GM18511 (cell line): ENCODE data around the gene SNX30.

ENCODE experiments used
- ATAC-seq: cut with Tn5 transposase; IDR thresholded peaks from one replicate; pipeline ENCODE4 v1.9.1; 2021; ENCODE audit warnings: mild to moderate bottlenecking, moderate library complexity; ENCODE audit not compliant: unreplicated experiment

SNX30 gene

DNA sequence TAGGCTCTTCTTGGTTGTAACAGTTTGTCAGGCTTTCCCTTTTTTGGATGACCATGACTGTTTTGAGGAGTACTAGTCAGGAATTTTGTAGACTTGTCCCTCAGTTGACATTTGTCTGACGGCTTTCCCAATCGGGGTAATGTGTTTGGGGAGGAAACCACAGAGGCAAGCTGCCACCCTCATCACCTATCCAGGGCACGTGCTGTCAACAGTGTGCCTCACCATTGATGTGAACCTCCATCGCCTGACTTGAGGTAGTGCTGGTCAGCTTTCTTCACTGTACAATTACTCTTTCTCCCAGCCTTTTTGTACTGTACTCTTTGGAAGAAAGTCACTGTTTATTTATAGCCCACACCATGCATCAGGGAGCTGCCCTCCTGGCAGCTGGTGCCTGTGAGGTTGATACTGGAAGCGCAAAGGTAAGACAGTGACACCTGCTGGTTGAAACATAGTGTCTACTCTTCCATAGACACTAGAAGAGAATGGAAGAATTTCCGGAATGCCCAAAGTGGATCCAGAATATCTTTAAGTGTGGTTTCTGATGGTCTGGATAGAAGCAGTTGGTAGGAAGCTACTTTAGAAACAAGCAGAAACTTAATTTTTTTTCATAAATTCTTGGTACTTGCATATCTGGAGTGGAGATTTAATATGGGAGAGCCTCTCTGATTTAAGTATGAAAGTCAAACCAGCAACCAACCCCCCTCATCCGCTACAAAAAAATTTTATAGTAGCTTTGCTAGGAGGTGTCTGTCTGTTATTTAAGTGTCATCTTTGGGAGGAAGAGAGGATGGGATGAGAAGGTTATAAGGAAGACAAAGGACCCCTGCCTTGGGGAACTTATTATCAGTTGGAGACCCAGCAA is 69.3 kb downstream of the SNX30 start:
- peak; percentile 74 for ATAC-seq

DNA sequence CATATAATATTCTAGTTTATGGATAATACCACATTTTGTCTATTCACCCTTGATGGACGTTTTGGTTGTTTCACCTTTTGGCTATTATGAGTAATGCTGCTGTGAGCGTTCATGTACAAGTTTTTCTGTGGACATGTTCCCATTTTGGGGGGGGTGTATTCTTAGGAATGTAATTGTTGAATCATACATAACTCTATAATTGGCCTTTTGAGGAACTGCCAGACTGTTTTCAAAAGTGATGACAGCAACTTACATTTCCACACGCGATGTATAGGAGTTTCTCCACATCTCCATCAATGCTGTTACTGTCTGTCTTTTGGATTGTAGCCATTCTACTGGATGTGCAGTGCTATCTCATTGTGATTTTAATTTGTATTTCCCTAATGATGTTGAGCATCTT is 70.3 kb downstream of the SNX30 start:
- ATAC-seq, result no peak

DNA sequence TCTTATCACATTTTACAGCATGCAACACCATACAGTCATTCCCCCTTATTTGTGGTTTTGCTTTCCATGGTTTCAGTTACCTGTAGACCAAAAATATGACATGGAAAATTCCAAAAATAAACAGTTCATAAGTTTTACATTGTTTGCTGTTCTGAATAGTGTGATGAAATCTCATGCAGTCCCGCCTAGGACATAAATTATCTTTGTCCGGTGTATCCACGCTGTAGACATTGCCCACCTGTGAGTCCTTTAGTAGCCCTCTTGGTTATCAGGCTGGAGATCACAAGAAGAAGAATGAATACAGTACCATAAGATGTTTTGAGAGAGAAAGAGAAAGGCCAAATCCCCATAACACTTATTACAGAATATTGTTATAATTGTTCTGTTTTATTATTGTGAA is 72.1 kb downstream of the SNX30 start:
- ATAC-seq, result no peak

DNA sequence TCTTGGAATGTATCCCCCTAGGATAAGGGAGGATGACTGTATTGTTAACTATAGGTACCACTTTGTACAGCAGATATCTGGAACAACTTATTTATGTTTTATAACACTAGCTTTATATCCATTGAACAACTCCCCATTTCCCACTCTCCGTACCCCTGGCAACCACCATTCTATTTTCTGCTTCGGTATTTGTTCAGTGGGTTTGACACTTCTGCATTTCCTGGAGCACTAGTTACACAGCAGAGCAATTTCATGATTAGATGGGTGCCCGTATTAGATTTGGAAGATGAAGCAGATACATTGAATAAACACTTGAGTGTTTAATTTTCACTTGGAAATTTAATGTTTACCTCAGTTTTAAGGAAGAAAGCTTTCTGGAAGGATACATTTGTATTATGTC is 72.7 kb downstream of the SNX30 start:
- no peak for ATAC-seq

DNA sequence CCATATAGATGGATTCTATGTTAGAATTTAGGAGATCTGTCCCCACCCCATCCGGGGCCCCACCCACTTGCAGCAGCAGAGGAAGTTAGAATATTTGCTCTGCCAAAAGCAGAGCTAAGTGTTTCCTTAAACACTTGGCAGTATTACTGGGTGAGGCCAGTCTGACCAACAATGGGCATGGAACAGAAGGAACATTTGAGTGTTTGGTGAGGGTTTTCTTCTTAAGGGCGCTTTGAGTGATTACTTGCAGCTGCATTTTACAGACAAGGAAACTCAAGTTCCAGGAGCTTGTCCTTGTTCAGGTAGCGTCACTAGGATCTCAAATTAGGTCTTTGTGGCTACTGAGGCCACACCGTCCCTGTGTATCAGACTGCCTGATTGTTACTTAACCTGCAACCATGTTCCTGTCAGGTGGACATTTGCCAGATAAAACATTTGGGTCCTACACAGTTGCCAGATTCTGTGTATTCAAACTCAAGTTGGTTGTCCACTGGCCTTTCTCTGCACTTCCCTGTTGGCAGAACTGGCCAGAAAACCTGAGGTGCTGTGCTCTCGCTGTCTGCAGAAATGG is 80.8 kb downstream of the SNX30 start:
- no peak for ATAC-seq

DNA sequence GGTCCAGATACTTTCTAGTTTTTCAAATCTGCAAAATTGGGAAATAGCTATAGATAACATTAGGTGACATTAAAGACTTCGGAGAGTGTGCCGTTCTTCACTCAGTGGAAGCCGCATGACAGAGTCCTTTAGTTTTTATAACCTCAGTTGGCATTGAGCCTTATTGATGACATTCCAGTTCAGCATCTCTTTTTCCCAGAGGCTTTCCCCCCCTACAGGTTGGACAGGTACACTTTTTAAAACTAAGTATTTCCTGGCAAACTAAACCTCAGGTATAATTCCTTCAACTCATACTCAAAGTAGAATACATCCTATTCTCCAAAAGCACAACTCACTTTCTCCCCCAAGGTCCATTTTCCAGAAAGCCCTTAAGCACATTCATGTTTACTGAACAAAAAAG is 81.4 kb downstream of the SNX30 start:
- no peak for ATAC-seq

DNA sequence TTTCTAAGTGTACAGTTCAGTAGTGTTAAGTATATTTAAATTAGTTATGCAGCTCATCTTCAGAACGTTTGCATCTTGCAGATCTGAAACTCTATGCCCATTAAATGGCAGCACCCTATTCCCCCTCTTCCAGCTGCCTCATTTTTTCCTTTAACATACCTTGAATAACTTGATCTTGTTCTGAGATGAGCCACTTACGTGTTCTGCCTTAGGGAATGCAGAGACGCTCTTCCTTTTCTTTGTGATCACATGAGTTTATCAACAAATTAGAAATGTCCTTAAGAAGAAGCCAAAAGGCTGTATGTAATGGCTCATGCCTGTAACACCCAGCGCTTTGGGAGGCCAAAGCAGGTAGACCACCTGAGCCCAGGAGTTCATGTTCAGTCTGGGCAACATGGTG is 82.5 kb downstream of the SNX30 start:
- ATAC-seq, result no peak

DNA sequence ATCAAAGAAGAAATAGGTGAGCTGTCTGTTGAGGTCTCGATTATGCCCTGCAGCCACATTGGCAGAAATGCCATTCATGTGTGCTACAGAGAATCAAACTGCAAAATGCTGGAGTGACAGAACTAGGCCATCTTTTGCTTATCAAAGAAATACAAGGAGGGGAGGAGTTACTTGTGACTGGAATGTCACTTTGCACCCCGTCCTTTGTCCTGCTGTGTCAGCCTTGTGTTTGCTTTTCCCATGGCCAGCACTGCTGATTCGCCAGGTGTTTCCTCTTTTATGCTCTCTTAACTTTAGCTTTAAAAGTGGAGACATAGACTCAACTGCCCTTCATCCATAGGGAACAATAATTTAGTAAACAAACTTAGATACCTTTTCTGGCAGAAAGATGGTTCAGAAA is 85.8 kb downstream of the SNX30 start:
- no peak for ATAC-seq

DNA sequence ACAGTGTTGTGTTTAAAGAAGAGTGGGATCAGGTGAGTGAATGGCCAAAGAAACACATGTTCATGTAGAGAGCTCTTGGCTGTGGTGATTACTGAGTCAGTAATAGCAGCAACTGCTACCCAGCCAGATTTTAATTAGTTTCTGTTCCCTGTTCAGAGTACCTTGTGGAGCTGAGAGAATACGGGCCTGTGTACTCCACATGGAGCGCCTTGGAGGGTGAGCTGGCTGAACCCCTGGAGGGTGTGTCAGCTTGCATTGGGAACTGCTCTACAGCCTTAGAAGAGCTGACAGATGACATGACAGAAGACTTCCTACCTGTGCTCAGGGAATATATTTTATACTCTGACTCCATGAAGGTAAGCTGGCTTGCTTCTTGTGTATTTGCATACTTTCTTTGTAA is 87.8 kb downstream of the SNX30 start:
- no peak for ATAC-seq

DNA sequence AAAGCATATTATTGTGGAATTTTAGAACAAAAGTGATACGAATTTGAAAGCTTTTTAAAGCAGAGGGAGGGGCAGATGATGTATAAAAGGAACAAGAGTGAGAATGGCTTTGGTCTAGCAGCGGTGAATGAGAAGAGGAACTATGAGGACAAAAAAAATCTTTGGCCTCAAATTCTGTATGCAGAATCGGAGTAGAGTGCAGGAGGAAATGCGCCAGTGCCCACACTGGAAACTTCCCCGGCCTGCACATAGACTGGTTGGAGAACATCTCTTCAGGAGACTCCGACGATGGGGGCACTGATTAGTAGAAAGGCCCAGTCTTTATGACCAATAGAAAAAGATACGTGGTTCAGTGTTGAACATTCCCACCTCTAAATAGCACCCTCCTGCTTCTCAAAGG is 88.8 kb downstream of the SNX30 start:
- no peak for ATAC-seq

DNA sequence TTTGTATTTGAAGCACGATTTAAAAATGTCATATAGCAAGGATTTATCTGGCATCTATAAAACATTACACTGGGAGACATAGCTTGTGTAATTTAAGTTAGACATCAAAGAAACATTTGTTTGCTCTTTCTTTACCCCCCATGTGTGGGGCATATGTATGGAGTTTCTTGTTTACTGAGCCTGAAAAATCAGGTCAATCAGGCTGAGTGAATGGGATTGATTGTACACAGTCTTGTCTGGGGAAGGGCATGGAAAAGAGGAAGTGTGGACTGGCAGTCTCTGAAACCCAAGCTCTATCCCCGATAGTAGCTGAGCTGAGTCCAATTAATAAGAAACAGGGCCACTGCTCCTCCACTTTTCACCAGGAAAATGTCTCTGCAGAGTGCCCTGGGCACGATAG is 90.7 kb downstream of the SNX30 start:
- no peak for ATAC-seq

DNA sequence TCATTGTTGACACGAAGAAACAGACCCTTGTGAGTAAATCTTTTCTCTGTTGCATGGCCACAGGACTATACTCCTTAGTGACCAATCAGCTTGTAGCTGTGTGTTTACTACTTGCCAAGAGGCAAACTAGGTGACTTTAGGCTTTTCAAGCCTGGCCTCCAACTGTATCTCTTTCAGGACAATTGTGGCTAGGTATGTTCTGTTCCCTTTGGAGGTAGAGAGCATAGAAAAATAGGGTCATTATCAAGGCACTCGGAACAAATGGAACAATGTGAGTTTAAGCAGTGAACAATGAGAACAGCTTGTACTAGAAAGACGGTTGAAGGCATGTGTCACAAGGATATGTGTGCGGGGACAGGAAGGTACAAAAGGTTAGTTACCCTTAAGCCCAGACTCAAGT is 92.0 kb downstream of the SNX30 start:
- ATAC-seq, result no peak

DNA sequence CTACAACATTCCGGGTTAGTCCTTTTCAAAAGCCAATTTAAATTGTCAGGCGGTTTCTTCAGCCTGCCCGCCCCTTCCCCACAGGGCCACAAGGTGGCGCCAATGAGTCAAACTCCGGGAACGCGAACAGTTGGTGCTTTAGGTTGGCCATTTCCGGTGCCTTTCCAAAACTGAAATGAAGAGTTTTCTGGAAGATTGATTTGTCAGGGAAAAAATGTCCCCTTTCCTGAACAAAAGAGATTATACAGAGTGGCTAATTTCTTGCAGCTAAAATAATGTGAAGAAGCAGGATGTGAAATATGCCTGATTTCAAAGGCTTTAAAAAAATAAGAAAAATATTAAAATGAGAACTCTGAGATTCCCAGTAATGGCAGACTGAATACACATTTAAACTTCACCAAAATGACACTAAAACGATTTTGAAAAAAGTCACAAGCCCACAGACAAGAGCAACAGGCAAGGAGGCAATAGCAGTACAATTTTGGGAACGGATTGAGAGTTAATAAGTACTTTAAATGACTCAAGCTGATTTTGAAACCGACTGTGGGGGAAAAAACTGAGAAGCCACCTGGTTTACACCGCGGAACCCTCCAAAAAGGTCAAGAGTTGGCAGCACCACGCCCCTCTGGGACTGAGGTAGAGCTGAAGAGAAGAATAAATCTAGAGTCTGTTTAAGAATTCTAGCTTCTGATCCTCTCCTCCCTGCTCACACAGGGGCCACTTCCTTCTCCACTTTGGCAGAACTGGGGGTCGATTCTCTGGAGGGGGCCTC is 94.4 kb downstream of the SNX30 start:
- ATAC-seq, result peak; percentile 97

DNA sequence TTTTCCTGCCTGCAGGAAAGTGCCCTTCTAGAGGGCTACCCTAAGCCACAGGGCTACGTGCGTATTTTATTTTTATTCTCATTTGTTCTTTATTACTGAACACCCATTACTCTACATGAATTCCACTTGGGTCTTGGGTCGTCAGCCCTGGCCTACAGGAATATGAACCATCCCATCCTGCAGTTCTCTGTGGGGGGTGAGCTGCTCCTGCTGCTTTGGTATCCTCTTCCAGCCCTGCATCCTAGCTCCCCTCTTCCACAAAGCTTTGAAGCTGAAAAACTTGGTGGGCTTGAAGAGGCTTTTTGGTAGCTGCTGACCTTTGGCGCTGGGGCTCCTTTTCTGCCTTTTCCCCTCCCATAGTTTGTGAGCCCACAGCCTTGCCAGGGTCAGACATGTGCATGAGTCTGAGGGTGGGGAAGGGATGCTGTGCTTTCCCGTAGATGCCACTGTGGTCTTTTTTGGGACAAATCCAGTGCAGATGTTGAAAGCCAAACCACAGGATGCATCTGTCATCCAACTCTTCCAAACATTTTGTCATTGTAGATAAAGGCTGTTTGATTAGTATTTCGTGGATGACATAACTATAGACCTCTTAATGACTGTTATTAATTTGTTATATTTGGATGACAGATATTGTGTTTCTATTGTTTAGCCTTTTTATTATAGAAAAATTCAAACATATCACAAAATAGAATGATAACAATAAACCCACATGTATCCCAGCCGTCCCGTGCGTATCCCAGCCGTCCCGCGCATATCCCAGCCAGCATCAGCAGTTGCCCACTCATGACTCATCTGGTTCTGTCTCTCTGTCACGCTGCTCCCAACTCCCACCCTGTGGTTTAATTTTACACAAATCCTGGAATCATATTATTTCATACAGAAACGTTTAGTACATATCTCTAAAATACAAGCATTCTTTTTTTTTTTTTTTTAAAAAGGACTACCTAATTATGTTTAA is 96.2 kb downstream of the SNX30 start:
- ATAC-seq, result no peak

DNA sequence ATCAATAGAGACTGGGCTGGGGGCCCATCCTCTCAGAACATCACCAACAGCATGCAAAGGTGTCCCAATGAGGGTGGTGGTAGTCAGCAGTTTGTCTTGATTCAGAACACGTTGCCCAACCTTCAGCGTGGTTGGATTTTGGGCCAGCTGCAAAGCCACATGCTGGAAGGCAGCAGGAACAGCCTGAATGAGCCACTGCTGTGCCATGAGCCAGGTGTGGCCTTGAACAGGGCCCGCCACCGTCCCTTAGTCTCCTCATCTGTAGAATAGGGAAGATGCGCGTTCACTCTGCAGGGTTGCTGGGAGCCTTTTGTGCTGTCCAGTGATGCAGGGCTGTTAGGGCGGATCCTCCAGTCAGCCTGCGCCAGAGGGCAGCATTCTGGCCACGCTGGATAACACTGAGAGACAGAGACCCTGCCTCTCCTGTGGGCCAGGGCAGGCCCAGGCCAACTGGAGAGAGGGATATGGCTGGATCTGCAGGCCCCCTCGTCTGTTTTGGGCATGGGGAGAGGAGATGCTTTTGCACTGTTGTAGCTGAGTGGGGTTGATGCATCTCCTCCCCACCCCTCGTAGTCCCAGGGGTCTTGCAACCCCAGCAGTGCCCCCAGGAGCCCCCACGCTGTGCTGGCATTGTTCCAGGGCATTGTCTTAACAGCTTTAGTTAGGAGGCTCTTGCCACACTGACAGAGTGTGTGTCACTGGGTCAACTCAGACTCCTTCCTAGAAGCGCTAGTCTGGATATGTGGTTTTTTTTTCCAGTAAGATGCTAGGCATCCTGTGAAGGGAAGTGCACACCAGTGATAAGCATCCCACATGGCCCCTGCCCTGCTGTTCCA is 98.0 kb downstream of the SNX30 start:
- ATAC-seq, result no peak

DNA sequence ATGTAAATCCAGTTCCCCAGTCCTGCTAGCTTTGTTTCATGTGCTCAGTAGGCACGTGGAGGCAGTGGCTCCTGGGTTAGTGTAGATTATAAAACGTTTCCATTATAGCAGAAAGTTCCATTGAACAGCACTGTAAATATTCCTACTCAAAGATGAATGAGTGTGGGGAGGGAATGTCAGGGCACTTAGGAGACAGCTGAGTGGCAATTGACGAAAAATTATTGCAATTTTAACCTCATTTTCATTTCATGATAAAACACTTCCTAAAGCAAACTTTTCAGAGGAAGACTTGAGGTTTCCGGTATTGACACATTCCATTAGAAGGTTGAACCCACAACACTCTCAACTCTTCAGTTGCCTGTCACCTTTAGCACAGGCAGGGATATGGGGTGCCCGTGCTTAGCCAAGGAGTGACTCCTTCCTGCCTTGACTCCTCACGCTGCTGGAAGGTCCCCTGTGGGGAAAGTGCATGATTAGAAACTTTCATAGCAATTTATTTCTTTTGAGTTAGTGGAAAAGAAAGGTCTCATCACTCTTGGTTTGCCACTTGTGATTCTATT is 98.9 kb downstream of the SNX30 start:
- no peak for ATAC-seq

DNA sequence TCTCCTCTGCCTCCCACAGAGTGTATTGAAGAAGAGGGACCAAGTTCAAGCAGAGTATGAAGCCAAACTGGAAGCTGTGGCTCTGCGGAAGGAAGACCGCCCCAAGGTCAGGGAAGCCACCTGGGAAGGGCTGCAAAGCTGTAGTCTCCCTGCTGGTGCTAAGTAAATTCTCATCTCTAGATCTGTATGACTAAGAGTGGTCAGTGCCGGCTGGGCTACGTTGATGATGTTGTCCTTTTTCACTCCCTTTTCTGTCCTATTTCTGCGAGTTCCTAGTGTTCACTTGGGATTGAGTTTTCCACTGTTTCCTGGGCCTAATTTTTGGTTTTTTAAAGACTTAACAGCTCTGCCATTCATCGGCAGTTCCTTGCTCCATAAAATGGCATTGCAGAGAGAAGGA is 100.3 kb downstream of the SNX30 start:
- no peak for ATAC-seq

DNA sequence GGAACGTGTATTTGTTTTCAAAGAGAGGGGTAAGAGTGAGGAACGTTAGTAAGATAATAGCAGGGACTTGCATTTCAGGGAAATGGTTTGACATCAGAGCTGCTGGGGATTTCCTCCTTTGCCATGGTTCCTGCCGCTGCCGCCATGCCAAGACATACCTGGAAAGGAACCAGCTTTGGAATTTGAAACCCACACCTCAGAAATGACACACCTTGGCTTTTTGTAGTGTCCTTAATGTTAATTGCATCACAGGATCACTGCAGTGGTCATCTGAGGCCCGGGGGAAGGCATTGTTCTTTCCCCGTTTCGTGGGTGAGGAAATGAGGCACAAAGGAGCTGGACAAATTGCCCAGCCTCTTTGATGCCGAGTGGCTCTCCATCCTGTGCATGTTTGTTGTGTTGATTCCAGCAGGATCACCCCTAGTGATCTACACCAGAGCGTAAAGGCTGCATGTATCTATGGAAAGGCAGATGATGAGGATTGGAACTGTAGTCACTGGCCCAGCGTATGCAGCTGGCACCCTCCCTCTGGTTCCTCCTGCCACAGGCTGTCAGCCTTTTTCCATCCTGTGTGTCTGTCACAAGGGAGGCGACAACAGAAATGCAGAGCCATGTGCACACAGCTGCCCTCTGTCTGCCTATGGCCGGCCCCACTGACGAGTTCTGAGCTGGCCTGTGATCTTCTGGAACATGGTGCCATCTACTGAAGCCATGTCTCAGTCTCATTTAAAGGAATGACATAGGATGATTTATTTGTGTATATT is 102.4 kb downstream of the SNX30 start:
- ATAC-seq, result no peak
